NB4 (cell line): ENCODE data around the gene COA1.

Experiments used
- POLR2A ChIP-seq: IDR thresholded peaks from 2 replicates; pipeline ENCODE4 v1.6.1; 2011; ENCODE audit warnings: mild to moderate bottlenecking; ENCODE audit not compliant: insufficient read length; ENCODE audit errors: extremely low read depth
- TF ChIP-seq, protein P1 (sequence below): IDR thresholded peaks from one replicate; pipeline ENCODE4 v1.5.1; 2012; ENCODE audit warnings: low read depth, low read length
- TF ChIP-seq, protein P2 (sequence below): IDR thresholded peaks from 2 replicates; pipeline ENCODE4 v1.6.1; 2011; ENCODE audit warnings: low read depth, low read length

DNA sequence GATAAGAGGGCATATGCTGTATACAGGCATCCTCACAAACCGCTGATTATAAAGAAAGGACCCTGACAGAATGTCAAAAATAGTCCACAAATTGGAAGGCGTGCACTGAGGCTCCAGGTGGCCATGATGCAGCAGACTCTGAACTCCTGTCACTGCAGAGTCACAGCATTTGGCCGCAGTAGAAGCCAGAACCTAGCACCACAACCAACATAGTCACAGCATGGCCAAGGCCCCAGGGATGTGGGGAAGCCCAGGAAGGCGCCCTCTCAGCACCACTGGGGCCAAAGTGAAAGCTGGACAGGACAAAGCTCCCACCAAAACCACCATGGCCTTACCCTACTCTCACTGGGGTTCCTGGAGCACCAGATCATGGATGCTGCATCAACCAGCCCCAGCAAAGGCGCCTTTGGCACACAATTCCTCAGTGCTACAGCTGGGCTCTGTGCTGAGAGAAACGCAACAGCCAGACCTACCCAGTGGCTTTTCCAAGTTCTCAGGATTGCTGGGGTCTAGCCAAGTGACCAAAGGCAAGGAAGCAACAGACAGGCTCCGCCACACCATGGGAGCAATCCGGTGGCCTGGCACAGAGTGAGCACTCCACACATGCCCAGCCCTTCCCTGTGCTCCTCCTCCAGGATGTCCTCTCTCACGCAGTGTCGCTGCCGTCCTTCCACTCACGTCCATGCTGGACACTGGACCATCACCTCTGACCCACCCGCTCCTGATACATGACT lies 86.3 kb downstream of the COA1 start:
- TF ChIP-seq, protein P1, sequence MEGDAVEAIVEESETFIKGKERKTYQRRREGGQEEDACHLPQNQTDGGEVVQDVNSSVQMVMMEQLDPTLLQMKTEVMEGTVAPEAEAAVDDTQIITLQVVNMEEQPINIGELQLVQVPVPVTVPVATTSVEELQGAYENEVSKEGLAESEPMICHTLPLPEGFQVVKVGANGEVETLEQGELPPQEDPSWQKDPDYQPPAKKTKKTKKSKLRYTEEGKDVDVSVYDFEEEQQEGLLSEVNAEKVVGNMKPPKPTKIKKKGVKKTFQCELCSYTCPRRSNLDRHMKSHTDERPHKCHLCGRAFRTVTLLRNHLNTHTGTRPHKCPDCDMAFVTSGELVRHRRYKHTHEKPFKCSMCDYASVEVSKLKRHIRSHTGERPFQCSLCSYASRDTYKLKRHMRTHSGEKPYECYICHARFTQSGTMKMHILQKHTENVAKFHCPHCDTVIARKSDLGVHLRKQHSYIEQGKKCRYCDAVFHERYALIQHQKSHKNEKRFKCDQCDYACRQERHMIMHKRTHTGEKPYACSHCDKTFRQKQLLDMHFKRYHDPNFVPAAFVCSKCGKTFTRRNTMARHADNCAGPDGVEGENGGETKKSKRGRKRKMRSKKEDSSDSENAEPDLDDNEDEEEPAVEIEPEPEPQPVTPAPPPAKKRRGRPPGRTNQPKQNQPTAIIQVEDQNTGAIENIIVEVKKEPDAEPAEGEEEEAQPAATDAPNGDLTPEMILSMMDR, result no peak
- TF ChIP-seq POLR2A, result no peak
- TF ChIP-seq, protein P2, sequence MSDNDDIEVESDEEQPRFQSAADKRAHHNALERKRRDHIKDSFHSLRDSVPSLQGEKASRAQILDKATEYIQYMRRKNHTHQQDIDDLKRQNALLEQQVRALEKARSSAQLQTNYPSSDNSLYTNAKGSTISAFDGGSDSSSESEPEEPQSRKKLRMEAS, result no peak
